ENCODE results near the gene GMDS.

Gene GMDS

GRCh38 chr6:1576711-1577110 lies 668.7 kb downstream of the GMDS start:
- no peak overlapping the region for H3K4me3 ChIP-seq (ENCODE audit: low read length)
- TF ChIP-seq CTCF (IDR thresholded peaks at IDR 0.05; ENCODE audit: insufficient read depth, low read depth, low read length, missing control alignments) = no peak
- DNase-seq (ENCODE audit: low read depth) = no peak

GRCh38 chr6:1576166-1576565 lies 669.2 kb downstream of the GMDS start:
- no peak for TF ChIP-seq CTCF (IDR thresholded peaks at IDR 0.05; ENCODE audit: insufficient read depth, low read depth, low read length, missing control alignments)
- DNase-seq (ENCODE audit: low read depth) = no peak
- no peak overlapping the region for H3K4me3 ChIP-seq (ENCODE audit: low read length)

GRCh38 chr6:1575210-1576041 lies 670.0 kb downstream of the GMDS start:
- no peak for TF ChIP-seq CTCF (IDR thresholded peaks at IDR 0.05; ENCODE audit: insufficient read depth, low read depth, low read length, missing control alignments)
- no peak overlapping the region for H3K4me3 ChIP-seq (ENCODE audit: low read length)
- DNase-seq (ENCODE audit: low read depth) = no peak

GRCh38 chr6:1574890-1575209 lies 670.6 kb downstream of the GMDS start:
- no peak for DNase-seq (ENCODE audit: low read depth)
- no peak overlapping the region for H3K4me3 ChIP-seq (ENCODE audit: low read length)
- TF ChIP-seq CTCF (IDR thresholded peaks at IDR 0.05; ENCODE audit: insufficient read depth, low read depth, low read length, missing control alignments) = no peak

- DNase-seq (ENCODE audit: low read depth) = peak; percentile 37
- TF ChIP-seq CTCF (IDR thresholded peaks at IDR 0.05; ENCODE audit: insufficient read depth, low read depth, low read length, missing control alignments) = no peak
- H3K4me3 ChIP-seq (ENCODE audit: low read length) = no peak overlapping the region
Observed at GRCh38 chr6:1574083-1574761, 671.2 kb downstream of the GMDS start.

Measured in epithelial cell of esophagus (primary cell).